CD4-positive, alpha-beta T cell treated with Interleukin-6 at 100 ng/mL for 8 hours (primary cell): ENCODE data around the gene ANKRD40.
"Not testable (repeated sequence)": the region's sequence is repeated elsewhere in the genome, so short reads cannot be mapped to it uniquely, and the experiment has no call there.

ENCODE experiments used
- DNase-seq: peaks from one replicate; pipeline ENCODE4 v3.0.0-alpha.2; 2020; ENCODE audit warnings: mixed read lengths, low spot score

The ANKRD40 gene

DNA sequence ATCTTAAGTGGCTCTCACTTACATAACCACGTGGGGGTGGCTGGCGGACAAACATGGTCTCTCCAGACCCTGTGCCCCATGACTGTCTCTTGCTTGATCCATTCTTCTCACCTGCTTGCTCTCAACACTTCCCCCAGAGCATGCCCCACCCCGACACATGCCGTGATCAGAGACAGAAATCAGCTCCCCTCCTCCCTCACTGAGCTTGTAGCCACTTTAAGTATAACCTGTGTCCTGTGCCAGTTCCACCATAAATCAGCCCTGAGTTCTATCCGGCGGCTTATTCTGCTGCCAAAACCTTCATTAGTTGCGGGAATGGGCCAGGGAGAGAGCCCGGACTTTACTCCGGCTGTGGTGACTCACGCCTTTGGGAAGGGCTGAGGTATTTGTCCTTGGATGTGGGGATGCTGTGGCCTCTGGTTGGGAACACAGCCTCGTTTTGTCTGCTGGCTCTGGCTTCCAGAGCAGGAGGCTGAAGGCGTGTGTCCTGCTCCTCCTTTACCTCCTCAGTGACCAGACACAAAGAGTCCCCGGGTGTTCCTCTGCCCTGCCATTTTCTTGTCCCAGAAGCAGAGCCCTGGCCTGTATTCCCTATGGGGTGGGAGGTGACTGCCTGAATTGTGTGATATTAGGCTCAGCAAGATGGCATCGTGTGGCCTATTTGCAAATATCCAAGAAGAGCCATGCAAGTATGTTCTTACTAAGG, 21.1 kb downstream of the ANKRD40 start:
- no peak for DNase-seq

DNA sequence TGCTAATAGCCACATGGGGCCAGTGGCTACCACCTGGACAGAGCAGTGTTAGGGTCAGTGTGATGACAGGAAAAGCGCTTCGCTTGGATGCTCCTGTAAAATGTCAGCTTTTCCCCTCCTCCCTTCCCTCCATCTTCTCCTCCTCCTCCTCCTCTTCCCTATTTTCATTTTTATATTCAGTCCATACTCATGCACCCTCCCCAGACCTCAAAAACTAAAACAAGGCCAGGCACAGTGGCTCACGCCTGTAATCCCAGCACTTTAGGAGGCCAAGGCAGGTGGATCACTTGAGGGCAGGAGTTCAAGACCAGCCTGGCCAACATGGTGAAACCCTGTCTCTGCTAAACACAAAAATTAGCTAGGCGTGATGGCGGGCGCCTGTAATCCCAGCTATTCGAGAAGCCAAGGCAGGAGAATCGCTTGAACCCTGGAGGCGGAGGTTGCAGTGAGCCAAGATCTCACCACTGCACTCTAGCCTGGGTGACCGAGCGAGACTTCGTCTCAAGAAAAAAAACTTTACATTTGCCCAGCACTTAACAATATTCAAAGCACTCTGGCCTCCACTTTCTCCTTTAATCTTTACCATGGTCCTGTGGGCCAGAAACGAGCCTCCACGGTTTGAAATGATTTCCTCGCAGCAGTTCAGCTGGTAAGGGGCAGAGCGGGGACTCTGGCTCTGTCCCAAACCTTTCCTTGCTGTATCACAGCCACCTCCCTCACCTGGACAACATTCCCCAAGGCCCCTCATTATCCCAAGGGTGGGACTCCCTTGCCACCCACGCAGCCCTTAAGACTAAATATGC, 21.8 kb downstream of the ANKRD40 start:
- no peak for DNase-seq

DNA sequence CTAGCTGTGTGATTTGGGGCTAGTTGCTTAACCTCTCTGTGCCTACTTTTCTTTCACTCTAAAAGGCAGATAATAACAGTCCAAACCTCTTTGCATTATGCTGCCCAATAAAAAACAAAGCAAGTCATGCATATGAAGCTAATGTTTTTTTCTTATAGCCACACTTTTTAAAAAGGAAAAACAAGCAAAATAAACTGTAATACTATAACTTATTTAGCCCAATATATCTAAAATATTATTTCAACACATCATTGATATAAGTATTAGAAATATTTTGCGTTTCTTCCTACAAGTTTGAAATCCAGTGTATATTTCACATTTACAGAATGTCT, 22.4 kb downstream of the ANKRD40 start:
- DNase-seq: no peak

DNA sequence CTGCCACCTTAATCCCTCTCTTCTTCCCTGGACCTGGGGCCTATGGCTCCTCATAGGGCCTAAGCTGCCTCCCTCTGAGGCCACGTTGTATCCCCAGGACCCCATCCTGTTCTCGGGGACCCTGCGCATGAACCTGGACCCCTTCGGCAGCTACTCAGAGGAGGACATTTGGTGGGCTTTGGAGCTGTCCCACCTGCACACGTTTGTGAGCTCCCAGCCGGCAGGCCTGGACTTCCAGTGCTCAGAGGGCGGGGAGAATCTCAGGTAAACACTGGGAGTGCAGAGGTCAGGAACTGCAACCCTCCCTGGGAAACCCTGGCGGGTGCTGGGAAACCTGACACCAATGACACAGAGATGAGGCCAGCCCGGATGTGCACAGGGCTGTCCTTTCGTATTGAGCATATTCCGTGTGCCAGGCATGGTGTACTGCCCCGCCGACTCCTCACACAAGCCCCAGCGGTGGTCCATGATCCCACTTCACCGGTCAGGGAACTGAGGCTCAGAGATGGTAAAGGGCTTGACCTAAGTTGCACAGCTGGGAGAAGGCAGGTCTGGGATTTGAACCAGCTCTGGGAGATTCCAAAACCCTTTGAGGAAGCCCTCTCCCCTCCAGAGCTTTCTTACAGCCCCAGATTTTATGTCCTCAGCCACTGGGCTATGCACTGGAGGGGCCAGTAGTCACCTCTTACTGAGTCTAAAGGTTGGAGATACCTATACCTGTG, 22.9 kb downstream of the ANKRD40 start:
- no peak for DNase-seq

DNA sequence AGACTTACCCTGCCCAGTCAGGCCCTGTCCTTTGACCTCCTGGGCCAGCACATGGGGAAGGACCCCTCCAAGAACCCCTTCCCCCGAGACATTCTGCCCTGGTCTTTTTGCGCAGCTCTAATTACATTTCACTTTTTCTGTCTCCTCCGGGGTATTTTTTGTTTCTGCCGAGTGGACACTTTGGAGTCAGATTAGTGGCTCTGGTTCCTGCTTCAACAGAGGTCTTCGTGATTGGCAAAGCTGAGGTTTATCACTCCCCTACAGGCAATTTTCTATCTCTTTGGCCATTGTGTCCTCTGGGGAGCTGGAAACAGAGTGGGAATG, 23.5 kb downstream of the ANKRD40 start:
- DNase-seq: no peak

DNA sequence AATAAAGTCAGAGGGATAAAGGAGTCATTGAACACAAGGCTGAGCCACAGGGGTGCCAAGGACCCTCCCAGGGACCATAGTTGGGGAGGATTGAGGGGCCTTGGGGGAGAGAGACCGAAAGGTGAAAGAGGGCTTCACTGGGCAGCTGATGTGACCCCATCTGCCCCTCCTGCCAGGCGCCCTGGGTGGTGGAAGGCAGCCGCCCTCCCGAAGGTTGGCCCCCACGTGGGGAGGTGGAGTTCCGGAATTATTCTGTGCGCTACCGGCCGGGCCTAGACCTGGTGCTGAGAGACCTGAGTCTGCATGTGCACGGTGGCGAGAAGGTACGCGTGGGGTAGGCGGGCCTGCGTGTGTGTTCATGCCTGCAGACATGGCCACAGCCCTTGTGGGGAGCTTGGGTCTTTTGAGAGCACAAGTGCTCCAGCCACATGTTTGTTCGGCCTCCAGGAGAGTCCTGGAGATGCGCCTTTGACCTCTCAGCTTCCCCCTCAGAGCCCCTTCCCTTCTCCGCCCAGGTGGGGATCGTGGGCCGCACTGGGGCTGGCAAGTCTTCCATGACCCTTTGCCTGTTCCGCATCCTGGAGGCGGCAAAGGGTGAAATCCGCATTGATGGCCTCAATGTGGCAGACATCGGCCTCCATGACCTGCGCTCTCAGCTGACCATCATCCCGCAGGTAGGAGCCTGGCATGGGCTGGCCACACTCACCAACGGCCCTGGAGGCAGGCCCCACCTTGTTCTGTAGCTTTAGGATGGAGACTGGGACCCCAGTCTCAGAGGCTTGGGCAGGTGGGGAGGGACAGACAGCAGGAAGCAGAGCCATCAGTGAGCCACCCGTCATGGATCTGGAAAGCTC, 24.1 kb downstream of the ANKRD40 start:
- DNase-seq: no peak

DNA sequence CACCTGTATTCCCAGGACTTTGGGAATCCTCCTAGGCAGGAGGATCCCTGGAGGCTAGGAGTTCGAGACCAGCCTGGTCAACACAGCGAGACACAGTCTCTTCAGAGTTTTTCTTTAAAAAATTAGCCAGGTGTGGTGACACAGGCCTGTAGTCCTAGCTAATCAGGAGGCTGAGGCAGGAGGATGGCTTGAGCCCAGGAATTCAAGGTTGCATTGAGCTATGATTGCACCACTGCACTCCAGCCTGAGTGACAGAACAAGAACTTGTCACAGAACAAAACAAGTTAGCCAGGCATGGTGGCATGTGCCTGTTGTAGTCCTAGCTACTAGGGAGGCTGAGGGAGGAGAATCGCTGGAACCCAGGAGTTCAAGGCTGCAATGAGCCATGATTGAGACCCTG, 24.8 kb downstream of the ANKRD40 start:
- no peak for DNase-seq

DNA sequence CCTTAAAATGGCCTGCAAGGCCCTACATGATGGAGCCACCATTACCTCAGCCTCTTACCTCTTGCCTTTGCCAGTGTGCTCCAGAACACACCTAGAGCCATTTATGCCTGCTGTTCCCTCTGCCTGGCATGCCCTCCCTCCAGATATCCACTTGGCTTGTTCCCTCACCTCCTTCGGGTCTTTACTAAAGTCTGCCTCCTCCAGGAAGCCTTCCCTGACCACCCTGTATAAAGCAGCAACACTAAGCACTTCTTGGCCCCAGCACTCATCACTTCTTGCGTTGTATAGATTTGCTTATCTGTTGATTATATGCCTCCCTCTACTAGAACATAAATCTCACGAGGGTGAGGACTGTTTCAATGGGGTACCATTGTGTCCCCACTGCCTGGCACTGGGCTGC, 25.3 kb downstream of the ANKRD40 start:
- no peak for DNase-seq

DNA sequence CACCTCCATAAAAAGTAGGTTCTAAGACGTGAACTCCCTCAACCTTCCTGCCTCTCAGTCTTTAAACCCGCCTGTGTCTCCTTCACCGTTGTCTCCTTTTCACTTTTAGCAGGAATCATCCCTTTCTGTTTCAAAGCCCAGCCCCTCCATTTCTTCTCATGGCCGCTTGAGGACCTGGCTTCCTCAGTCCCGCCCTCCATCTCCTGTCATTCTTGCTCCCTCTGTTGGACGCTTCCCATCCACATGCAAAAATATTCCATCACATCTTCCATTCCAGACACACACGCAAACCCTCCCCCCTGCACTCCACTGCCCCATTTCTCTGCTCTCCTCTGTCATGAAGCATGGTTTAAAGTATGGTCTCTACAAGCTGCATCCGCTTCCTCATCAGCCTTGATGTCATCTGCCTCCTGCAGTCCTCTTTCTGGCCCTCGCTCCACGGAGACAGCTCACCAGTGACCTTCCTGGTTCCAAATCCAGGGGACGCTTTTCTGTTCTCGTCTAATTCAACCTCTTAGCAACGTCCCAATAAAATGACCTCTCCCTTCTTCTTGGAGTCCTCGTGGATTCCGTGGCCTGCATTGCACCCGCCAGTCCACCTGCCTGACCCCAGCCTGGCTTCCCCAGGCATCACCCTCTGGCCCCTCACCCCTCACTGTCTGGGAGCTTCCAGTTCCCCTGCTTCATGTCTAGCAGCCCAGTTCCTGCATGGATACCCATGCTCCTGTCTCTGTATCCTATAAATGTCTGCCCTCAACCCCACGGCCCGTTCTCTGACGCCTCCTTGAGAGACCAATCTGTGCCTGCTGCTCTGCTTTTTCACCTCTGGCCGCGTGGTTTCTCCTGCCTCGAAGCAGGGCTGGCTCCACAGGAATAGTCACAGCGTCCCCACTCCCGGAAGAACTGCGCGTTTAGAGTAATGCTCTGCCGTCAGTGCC, 26.2 kb downstream of the ANKRD40 start:
- no peak for DNase-seq

DNA sequence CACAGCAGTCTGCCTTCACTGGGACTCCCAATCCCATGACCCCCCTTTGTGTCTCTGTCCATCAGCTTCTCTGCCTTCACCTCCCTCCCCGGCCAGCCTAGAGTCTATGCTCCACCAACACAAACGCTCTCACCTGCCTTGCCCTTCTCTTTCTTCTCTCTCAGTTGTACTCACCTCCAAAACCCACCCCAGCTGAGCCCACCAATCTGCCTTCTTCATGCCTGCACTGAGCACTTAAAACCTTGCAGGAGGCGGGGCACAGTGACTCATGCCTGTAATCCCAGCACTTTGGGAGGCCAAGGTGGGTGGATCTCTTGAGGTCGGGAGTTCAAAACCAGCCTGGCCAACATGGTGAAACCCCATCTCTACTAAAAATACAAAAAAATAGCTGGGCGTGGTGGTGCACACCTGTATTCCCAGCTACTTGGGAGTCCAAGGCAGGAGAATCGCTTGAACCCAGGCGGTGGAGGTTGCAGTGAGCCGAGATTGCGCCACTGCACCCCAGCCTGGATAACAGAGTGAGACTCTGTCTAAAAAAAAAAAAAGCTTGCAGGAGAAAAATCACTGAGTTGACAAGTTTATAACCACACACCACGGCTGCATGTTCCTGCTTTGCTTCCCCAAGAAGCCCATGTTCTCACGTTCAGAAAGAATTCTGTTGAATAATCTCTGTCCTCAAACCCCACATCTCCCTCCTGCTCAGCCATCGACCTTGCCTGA, 27.0 kb downstream of the ANKRD40 start:
- DNase-seq: not testable (repeated sequence)

DNA sequence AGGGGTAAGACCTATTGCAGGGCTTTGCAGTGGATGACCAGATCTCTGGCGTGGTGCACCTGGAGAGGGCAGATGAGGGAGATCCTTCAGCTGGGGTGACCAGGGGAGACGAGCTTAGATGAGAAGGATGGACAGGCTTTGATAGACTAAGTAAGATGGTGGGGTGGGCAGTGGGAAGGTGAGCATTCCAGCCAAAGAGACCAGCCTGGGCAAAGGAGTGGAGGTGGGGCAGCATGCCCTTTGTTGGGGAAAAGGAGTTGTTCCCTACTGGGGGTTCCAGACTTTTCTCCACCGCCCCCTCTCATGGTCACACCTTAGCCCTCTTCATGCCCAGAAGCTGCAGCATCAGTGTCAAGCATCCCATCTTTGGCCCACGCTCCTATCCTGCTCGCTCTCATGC, 27.6 kb downstream of the ANKRD40 start:
- no peak for DNase-seq

DNA sequence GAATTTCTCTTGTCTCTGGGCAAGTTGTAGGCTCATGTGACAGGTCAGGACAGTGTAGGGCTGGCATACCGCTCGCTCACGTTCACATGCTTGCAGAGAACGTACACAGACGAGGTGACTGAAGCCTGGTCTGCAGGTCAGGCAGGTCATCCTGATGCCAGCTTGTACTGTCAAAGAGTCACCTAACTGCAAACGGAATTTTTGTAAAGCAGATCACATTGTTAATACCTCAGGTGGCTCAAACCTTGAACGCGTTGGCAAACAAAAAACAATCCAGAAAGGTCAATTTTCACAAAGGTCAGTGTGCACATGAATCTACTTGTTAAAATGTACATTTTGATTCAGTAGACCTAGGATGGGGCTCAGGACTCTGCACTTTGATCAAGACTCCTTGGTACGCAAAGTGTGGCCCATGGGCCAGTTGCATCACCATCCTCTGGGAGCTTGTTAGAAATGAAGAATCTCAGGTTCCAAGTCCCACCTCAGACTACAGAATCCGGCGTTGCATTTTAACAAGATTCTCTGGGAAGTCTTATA, 28.6 kb downstream of the ANKRD40 start:
- no peak for DNase-seq

DNA sequence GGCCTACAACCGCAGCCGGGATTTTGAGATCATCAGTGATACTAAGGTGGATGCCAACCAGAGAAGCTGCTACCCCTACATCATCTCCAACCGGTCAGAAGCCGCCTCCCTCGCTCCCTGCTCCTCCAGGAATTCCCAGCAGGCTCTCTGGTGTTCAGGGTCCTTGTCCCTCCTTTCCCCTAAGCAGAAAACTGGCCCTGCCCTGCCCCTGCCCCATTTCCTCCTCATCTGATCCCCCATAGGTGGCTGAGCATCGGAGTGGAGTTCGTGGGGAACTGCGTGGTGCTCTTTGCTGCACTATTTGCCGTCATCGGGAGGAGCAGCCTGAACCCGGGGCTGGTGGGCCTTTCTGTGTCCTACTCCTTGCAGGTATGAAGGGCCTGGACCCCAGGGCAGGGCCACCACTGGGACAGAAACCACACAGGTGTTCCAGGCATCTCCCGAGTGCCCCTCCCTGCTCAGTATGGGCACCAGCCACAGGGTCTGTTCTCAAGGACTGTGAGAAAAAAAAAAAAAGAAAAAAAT, 29.8 kb downstream of the ANKRD40 start:
- no peak for DNase-seq

DNA sequence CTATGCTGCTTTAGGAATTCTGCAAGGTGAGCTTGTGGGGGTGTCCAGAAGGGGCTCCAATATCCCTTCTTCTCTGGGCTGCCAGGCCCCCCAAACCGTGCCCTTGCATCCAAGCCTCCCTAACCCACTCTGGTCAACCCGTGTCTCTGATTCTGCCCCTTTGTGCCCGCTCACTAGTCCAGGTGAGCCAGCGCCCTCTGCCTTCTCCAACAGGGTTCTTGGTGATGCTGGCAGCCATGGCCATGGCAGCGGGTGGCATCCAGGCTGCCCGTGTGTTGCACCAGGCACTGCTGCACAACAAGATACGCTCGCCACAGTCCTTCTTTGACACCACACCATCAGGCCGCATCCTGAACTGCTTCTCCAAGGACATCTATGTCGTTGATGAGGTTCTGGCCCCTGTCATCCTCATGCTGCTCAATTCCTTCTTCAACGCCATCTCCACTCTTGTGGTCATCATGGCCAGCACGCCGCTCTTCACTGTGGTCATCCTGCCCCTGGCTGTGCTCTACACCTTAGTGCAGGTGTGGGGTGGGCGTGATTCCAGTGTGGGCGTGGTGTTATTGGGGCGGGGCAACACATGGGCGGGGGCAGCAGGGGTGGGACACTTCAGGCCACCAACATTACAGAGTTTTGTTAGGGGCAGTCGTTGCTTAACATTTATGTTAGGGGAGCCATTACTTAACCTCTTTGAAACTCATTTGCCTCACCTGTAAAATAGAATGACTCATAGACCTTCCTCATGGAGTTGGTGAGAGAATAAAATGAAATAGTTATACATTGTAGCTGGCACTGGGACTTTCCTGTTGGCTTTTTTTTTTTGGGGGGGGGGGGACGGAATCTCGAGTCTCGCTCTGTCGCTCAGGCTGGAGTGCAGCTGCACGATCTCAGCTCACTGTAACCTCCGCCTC, 31.4 kb downstream of the ANKRD40 start:
- no peak for DNase-seq

DNA sequence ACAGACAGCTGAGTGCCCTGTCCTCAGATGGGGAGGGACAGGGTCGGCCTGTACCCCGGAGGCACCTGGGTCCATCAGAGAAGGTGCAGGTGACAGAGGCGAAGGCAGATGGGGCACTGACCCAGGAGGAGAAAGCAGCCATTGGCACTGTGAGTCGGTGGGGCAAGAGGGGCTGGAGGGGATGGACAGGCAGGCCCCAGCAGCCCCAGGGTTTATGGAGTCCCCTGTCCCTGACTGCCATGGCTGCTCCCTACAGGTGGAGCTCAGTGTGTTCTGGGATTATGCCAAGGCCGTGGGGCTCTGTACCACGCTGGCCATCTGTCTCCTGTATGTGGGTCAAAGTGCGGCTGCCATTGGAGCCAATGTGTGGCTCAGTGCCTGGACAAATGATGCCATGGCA, 32.1 kb downstream of the ANKRD40 start:
- no peak for DNase-seq

DNA sequence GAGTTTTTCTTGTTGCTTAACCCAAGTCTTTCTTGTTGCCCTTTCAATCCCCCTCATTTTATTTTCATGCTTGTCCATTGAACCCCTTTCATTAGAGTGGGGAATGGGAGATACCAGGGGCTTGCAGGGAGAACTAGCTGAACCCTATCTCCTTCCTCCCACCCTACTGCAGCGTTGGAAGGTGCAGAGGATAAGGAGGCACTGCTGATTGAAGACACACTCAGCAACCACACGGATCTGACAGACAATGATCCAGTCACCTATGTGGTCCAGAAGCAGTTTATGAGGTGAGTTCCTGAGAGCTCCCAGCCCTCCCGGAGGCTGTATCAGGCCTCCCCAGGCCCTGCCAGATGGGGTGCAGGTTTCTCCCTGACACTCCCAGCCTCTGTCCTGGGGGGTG, 32.5 kb downstream of the ANKRD40 start:
- no peak for DNase-seq

DNA sequence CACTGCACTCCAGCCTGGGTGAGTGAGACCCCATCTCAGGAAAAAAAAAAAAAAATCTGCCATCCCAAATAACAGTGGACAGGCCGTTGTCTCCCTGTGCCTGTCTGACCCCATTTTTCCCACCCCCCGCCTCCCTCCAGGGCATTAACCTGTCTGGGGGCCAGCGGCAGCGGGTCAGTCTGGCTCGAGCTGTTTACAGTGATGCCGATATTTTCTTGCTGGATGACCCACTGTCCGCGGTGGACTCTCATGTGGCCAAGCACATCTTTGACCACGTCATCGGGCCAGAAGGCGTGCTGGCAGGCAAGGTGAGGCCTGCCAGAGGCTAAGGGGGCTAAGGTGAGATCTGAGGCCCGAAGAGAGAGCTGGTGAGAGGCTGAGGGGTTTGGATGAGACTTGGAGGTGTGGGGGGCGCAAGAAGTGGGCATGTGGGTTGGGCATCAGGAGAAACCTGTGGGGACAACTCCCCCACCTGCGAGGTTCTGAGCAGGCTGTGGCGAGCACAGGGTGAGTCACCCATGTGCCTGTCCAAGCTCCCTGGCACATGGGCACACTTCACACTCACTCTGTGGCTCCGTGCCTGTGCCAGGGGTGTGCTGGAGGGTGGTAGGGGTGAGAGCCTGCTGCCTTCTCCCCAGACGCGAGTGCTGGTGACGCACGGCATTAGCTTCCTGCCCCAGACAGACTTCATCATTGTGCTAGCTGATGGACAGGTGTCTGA, 34.7 kb downstream of the ANKRD40 start:
- no peak for DNase-seq

DNA sequence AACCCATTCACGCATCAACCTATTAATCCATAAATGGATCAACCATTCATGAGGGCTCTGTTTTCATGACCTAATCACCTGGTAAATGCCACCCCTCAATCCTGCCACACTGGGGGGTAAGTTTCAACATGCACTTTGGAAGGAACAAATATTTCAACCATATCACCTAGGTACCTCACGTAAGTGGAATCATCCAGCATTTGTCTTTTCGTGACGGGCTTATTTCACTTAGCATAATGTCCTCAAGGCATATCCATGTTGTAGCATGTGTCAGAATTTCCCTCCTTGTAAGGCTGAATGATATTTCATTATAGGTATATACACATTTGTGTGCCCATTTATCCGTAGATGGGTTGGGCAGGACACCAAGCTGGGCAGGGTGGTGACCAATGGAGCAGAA, 35.6 kb downstream of the ANKRD40 start:
- no peak for DNase-seq
